OCI-M2 (cell line): ENCODE results near the gene POLR1A.

Experiments used
- DNase-seq: peaks from one replicate; lab custom pipeline; 2025; ENCODE audit not compliant: unreplicated experiment; lab: John Stamatoyannopoulos, UW

The POLR1A gene

DNA sequence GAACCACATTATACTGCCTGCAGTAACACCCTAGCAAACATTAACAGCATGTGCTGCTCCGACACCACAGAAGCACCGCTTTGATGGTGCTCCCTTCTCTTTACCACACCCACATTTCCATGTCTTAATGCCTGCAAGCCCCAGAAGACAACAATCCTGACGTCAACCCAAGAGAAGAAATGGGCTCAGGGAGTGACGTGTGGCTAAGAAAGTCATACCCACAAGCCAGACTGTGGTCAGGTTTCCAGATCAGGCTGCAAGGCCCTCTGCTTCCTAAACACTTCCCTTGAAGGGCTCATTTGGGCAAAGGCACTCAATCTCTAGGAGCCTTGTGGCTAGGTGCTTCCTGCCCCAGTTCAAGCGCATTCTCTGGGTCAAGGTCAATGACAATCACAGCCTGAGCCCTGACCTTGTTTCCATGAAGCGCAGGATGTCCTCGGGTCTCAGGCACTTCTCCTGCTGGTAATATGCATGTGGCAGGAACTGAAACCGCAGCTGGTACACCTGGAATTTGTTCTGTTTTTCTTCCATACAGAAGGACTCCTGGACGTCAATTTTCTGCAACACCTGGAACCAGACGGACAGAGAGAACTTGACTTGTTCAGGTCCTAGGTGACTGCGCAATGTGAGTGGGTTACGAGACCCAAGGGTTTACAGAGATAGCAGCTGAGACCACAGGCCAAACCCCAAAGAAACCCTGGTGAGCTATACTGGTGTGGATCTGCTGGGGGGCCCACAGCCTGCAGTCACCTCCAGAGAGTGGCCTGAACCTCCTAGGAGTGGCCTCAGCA lies 67.2 kb downstream of the POLR1A start:
- no peak for DNase-seq

DNA sequence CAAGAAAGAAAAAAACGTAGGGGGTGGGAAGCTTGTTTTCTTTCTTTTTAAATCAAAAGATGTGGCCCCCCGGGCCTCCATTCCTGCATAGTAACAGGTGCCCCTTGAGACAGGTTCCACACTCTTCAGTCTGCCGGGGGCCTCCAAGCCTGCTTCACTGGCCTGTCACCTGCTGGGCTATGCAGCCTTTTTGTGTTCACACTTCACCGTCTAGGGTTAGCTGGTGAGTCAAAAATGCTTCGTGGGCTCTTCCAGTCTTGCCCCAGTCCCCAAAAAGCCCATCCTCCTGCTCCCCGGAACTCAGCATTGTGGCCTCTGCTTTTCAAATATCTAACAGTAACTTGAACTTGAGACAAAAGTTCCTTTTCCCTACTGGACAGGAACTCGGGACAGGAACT lies 67.9 kb downstream of the POLR1A start:
- no peak for DNase-seq

DNA sequence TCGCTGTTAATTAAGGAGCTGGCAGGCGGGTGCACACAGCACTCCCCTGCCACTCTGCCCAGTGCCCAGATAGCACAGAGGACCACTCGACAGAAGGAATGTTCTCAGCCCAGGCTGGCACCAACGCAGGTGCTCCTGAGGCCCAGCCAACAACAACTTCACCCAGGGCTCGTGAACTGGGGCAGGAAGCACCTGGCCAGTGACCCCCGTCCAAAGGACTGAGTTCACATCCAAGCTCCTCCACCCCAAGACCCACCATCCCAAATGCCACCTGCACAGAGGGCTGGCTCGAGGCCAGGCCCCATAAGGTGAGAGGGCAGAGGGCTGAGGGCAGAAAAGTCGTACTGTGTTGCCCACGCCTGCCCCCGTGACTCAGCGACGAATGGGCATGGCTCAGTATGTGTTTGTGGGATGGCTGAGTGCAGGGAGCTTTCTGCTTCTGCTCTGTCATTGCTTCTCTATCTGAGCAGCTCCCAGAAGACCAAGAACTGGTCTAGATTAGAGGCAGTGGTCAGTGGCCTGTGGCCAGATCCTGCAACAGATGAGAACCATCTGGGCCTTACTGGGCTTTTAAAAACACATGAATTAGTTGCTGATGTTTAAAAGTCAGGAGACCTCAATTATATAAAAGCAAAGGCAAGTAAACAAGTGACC lies 68.4 kb downstream of the POLR1A start:
- no peak for DNase-seq

DNA sequence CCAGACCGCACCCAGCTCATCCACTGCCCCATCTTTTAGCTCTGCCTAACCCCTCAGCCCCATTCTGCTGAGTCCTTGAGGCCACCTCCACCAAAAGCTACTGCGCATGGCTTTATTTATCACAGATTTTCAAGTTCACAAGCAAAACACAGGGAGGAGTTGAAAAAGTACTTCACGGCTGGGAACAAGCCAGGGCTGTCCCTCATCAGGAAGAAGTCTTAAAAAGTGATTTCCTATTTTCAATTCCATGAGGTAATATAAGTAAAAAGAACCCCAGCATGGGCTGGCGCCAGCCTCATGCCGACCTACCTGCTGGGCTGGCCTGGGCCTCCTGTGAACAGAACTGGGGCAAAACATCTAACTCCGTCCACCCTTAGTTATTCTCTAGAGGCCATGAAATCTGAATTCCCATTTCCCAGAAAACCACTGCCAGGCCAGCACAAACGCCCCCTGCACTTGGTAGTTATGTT lies 69.0 kb downstream of the POLR1A start:
- no peak for DNase-seq

DNA sequence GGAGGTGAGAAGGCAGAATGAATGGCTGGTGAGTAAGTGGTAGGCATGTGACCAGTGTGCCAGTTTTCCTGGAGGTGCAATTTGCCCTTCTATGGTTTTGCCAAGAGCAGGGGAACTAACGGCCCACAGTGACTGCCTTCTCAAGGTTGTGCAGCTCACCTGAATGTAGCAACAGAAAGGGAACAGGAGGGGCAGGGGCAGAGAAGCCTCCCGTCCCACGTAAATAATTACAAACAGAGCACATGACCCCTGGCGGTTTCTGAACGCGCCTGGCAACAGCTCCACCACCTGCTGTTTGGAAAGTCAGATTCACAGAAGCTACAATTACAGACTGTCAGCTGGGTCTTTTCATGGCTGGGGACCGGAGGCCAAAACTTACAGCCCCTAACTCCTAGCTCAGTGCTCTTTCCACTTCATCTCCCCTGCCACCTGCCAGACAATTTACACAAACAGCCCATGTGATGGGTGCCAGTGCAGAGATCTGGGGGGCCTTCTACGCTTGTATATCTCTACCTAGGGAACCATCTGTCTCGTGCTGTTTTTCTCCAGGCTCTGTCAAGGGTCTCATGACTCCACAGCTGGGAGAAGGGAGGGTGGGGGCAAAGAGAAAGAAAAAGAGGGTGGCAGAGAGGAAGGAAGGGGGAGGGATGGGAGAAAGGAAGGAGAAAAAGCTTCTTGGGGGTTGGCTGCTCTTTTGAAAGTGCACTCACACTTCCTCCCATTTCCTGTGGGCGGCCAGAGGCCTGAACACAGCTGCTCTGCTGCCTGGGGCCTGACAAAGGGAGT lies 69.6 kb downstream of the POLR1A start:
- DNase-seq, result no peak

DNA sequence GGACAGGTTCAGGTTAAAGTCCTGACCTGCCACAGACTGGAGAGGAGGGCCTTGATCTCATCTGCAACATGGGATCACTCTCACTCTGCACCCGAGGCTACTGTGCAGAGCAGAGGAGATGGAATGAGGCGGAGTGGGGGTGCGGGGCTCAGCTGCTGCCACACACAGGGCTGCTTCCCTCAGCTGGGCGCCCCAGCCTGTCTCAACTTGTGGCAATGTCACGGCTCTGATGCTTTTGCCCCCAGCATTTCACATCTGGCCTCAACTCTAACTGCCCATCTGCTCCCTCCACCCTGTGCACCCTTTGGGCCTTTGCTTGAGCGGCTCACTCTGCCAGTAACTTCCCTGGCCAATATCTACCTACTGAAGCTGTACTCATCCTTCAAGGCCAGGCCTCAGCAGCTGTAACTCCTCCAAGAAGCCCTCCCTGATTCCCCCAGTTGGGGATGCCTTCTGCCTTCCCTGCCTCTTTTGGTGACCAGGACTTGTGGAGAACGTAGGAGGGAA lies 70.3 kb downstream of the POLR1A start:
- no peak for DNase-seq

DNA sequence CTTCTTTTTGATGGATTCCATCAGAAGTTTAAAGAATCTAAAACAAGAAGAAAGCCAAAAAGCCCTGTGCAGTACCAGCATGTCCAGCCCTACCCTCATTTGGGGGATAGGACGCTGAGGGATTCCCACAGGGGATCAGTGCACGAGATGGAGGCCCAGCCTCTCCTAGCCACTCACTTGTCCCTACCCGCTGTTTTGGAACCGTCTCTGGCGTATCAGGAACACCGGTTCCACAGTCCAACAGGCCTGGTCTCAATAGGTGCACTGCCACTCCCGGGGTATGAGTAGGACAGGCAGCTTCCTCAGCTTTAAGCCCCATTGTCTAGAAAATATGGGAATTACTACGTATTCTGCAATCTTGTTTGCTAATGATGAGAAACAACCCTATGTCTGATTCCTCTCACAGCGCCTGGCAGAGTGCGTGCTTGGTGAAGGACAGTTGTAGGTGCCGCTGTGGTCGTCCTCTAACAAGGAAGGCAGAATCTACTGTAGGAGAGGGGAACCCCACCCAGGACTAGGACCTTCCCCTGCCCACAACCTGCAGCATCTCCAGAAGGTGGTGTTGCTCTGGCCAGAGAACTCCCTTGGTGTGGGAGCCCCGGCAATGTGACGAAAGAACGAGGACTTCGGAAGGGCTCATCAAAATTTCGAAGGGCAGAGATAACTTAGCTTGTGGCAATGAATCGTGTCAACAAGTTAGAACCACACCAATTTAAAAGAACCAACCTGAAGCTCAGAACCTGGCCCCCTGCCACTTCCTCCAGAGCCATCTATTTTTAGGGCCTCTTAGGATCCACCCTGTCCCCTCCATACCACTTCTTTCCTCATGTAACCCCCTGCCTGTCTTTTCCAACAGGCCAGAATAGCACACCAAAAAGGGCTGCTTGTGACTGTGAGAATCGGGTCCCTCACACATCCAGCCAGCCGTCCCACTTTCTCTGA lies 71.7 kb downstream of the POLR1A start:
- DNase-seq, result no peak

DNA sequence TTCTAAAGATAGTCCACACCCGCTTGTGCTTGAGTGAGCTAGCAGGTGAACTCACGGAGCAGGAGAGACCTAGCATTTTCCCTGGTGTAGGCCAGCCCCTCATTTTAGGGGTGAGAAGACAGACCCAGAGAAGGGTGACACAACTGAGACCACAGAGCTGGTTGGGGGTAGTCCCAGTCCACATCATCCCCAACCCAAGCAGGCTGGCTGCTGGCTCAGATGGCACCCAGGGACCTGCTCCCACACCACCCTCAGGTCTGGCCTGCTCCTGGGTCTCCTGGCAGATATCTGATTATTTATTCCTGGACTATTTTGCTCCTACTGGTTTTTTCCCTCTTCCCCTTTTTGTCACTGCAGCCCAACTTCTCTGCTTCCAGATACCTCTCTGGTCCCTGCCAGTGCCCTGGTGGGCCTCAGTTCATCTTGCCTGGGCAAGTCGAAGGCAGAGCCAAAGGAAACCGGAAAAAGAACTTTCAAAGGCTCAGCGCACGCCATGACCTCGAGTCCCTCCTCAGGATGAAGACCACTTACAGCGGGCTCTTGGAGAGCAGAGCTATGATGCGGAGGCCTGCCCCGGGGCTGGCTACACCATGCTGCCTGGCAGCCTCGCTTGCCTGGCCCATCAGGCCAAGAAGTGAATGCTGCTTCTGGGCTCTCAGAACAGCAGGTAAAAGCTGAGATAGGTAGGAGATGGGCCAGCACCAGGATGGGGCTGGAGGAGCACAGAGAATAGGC lies 72.7 kb downstream of the POLR1A start:
- DNase-seq, result no peak

DNA sequence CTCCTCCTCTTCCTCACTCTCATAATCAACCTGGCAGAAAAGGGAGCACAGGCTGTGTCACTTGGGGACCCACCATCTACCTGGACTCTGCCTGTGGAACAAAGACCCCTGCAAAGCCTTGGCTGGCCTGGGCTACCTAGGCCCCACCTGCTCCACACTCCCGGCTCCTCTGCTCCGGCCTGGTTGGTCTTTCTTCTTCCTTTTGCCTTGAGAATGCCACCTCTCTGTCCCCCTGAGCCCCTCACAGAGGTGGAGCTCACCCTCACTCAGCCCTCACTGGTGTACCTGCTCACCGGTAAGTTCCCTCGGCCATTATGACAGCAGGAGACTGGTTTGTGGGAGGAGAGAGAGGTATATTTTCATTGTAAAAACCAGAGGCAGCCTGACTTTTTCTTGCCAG lies 74.1 kb downstream of the POLR1A start:
- DNase-seq, result no peak

DNA sequence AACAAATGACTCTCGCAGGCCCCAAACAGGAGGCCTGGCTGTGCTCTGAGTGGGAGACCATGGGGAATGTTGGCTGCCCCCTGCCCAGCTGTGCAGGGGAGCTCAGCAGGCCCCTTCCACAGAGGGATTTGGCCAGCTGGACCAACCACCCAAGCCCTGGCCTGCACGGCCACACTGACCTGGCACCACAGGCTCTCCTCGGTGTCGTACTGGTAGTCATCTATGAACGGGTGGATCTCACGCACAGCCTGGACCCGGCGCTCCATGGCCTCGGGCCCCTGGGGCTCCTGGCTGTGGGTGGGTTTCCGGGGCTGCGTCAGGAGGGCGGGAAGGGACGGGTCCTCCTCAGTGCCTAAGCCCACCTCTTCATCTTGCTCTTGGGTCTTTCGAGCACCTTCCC lies 74.5 kb downstream of the POLR1A start:
- no peak for DNase-seq

DNA sequence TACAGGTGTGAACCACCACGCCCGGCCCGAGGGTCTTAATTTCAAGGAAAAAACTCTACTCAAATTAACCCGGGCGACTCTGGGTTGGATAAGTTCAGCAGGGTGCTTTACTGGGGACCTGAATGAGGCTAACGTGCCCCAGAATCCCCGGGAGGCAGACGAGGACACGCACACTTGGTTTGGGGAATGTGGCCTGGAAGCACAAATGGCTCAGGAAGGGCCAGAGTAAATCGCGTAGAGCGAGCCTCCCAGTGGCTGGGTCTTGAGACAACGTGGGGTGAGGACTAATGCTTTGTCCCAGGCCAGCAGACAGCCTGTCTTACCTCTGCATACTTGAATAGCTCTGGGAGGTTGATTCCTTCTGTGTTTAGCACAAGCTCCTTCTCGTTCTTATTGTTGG lies 75.8 kb downstream of the POLR1A start:
- DNase-seq, result no peak

DNA sequence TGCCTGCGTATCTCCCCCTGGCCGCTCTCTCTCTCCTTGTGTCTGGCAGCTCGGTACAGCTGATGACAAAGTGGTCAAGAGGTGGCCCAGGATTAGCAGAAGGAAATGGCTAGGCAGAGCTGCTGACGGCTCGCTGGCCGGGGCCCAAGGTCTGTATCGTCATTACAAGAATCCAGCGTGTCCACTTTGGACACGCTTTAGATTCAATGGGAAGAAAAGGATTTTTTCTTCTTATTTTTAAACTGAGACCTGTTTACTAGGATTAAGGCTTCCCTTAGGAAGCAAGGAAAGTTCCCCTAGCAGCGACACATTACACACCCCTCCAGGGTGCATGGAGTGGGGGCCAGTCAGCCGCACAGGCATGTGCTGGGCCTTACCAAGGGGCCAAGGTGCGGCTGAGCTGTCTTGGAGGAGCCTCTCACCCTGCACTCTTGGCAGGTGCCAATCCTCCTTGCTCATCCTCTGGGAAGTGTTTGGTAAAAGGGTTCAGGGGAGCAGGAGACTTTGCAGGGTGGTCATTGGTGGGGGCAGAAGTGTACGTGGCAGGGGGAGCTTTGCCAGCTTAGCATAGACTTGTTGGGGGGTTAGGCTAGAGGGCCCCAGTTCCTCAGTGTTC lies 76.8 kb downstream of the POLR1A start:
- no peak for DNase-seq

DNA sequence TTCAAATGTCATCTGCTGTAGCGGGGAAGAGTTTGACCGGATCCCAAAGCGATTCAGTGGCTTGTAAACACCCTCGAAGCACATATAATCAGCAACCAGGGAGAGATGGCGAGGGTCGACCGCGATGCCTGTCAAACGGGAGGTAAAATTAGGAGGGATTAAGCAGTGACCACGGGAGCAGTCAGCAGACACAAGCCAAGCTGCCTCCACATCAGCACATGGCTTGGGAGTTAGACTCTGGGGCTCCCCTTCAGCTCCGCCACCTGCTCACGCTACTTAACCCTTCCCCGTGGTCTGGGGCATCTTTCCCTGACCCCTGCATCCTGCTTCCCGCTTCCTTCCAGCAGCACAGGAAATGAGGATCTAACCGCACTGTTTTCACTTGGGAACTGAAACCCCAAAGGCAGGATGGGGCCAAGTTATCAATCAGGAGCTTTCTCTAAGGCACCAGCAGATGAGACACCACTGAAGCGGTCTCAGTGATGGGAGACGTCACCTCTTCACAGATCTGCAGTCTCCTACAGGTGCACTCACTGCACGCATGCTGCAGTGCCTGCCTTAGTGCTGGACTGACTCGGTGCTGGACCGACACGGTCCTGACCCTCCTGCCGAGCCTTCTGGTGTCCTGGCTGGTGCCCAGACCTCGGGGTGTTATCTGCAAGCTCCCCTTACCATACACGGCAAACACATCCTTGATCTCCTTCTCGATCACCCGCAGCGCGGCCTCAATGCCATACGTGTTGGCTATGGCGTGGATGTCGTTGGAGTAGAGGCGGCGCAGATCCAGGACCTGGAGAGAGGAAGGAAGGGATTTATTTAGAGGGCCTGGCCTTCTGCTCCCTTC lies 77.5 kb downstream of the POLR1A start:
- no peak for DNase-seq

DNA sequence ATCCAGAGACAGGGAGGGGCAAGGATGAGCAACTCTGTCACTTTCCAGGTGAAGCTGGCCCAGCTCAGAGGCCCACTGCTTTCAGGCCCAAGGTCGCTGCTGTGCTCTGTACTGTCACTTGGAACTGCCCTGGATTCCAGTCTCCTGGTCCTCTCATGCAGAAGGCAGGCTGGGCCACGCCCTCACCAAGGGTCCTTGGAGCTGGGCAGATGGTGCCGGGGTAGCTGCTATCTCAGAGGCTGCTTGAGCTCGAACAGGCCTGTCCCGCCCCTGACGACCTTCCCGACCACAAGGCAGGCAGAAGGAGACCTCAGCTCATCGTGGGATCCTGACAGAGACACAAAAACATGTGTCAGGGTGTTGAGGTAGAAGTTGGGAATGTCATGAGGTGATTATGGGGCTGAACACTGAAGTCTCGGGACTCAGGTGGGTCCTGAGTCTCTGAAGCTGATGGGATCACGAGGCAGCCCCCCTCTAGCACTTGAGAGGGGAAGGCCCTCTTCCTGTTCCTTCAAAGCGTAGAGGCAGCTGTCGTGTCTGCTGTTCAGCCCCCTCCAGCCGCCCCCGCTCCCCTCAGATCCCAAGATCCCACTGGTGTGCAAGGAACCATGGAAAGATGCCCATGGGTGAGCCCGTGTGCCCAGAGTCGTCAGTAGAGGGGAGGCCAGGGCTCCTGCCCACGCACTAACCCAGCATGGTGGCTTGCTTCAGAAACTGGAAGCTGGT lies 78.3 kb downstream of the POLR1A start:
- no peak for DNase-seq

DNA sequence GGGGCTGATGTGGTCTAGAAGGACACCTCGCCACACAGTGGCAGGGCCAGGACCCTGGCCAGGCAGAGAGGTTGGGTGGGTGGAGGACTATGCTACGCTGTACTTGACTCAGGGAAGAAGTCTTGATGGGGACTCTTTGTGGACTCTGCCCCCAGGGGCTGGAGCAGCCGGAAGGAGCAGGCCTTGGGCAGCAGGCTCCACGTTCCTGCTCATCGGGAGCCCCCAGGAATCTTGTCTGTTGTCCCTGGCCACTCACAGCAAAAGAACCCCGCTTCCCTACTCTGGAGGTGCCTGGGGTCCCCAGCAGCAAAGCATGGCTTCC lies 79.0 kb downstream of the POLR1A start:
- DNase-seq, result no peak

DNA sequence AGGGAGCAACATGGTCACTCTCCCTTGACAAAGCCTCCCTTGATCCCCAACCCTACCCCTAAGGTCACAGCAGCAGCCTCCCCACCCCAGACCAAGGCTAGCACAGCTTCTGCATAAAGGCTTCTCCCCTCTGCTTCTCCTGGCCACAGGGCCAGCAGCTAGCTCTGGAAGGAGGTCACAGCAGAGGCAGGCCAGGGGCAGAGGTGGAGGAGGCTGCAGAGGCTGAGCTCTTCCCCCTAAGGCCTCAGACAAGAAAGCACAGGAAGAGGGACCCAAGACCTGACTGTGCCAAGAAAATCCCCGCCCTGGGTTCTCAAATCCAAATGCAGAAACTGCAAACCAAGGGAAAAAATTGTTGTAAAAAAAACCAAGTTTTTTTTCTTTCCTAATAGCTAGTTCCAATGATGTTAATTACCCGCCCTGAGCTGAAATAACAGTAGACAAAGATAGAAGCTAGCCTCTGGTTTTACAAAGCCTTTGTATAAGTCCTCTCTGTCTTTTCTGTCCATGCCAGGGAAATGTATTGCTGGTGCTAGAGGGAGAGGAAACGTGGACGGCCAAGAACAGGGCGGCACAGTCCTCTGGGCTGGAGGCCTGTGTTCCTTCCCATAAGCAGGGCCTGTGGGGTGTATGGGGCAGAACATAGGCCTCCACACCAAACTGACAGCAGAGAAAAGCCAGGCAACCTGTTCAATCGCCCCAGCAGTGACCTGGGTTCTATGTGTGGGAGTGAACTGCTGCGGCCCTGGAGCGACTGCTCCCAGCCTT lies 79.5 kb downstream of the POLR1A start:
- DNase-seq, result no peak

DNA sequence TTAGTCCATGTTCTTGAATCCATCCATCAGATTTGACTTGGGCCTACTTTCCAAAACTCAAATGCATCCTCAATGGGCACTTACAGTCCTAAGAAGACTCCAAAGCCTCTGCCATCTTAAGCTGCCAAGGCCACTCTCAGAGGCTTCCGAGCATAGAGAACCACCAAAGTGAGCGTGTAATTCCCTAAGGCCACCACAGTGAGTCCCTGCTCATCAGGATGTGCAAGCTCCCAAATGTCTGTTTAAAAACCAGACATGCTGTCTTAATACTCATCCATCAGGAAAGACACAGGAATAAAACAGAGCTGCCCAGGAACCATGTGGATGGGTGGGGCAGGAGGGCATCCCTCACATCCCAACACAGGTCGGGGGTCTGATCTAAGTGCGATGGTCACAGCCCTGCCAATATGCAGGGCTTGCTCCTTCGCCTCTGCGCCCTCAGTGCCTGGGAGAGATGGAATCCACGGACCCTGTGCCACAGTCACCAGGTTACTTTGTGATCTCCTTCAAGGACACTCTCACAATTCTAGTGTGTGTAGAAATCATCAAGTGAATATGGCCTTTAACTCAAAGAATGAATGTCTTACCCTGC lies 80.4 kb downstream of the POLR1A start:
- no peak for DNase-seq
